Brain microvascular endothelial cell (primary cell): Measurements from ENCODE around the gene OGFOD1.

Experiments used
- DNase-seq: peaks from one replicate; pipeline ENCODE4 v3.0.0-alpha.2; 2020
- H3K27ac ChIP-seq: fragments of 250-450 bp; sonication (Bioruptor Pico); 2 replicates; pipeline ENCODE4 v1.5.1; 2020; ENCODE audit warnings: mild to moderate bottlenecking, moderate library complexity
- H3K27me3 ChIP-seq: fragments of 250-450 bp; sonication (Bioruptor Pico); replicated peaks from 2 replicates; pipeline ENCODE4 v1.5.1; 2020; ENCODE audit warnings: mild to moderate bottlenecking
- H3K36me3 ChIP-seq: fragments of 250-450 bp; sonication (Bioruptor Pico); replicated peaks from 2 replicates; pipeline ENCODE4 v1.5.1; 2020; ENCODE audit warnings: mild to moderate bottlenecking
- H3K4me3 ChIP-seq: 2 replicates; pipeline ENCODE4 v1.5.1; 2011; ENCODE audit warnings: low read depth, mild to moderate bottlenecking, control low read depth, low read length, moderate library complexity
- CTCF ChIP-seq: IDR thresholded peaks from 2 replicates; pipeline ENCODE4 v1.5.1; 2011; ENCODE audit warnings: low read depth, mild to moderate bottlenecking, moderate library complexity, low read length, control low read depth, inconsistent platforms; ENCODE audit errors: missing control alignments
- in situ Hi-C: cut with HindIII; loops from 2 replicates; pipeline ENCODE4 v1.10.0; 2017; ENCODE audit warnings: low sequenced_read_pairs, low pct_ligation_motif_present

Gene OGFOD1

GRCh38 chr16:56424404-56424764 is 27.0 kb upstream of the OGFOD1 start:
- no peak for DNase-seq
- H3K36me3 ChIP-seq = no peaks in the 10 kb centered on the region
- peak overlapping the region; percentile 75 for H3K4me3 ChIP-seq
- no peaks in the 10 kb centered on the region for H3K27me3 ChIP-seq
- no peak overlapping the region for H3K27ac ChIP-seq
- in situ Hi-C loops = no loop called here
- no peak for TF ChIP-seq CTCF

GRCh38 chr16:56424791-56425438 is 26.4 kb upstream of the OGFOD1 start:
- H3K36me3 ChIP-seq = no peaks in the 10 kb centered on the region
- H3K27me3 ChIP-seq = no peaks in the 10 kb centered on the region
- H3K4me3 ChIP-seq = peak overlapping the region; percentile 75
- in situ Hi-C loops = no loop called here
- no peak for TF ChIP-seq CTCF
- DNase-seq = no peak
- peak overlapping the region; percentile 52 for H3K27ac ChIP-seq

- peak within 1 kb of the TSS; percentile 75 for H3K4me3 ChIP-seq
- TF ChIP-seq CTCF = peak; percentile 32
- DNase-seq = no peak
- H3K27me3 ChIP-seq = no peaks in the 10 kb centered on the region
- no peaks in the 10 kb centered on the region for H3K36me3 ChIP-seq
- in situ Hi-C loops = no loop called here
- H3K27ac ChIP-seq = peak within 1 kb of the TSS; percentile 52
These were observed 25.9 kb upstream of the OGFOD1 start, which contains the start of gene AMFR for GRCh38 chr16:56425439-56425832. Gene AMFR, minus strand, starts transcription at chr16:56425545. Its CDS starts 218 bp downstream, at chr16:56425327.

- no peak overlapping the region for H3K27ac ChIP-seq
- H3K27me3 ChIP-seq = no peaks in the 10 kb centered on the region
- no peak for TF ChIP-seq CTCF
- no peak for DNase-seq
- no peak overlapping the region for H3K4me3 ChIP-seq
- H3K36me3 ChIP-seq = peaks cover 7% of the 10 kb centered on the region
- in situ Hi-C loops = no loop called here
These were observed 24.8 kb upstream of the OGFOD1 start for GRCh38 chr16:56426585-56426984.

GRCh38 chr16:56428091-56428490 is 23.3 kb upstream of the OGFOD1 start:
- H3K27me3 ChIP-seq = no peaks in the 10 kb centered on the region
- in situ Hi-C loops = no loop called here
- H3K36me3 ChIP-seq = peaks cover 11% of the 10 kb centered on the region
- no peak for DNase-seq
- no peak overlapping the region for H3K27ac ChIP-seq
- no peak overlapping the region for H3K4me3 ChIP-seq
- TF ChIP-seq CTCF = no peak

GRCh38 chr16:56436258-56436657 is 15.1 kb upstream of the OGFOD1 start:
- Histone ChIP-seq H3K4me3 (no peak overlapping the region), H3K27me3 (no peaks in the 10 kb centered on the region), H3K27ac (no peak overlapping the region), H3K36me3 (peaks cover 34% of the 10 kb centered on the region)
- DNase-seq = no peak
- TF ChIP-seq CTCF = no peak
- in situ Hi-C loops = no loop called here
